Stomach (tissue), 4 donors: ENCODE results near the gene CXCL10.

Experiments used
- POLR2A ChIP-seq, 4 donors: fragments of 450-650 bp; IDR thresholded peaks; one replicate each; pipeline ENCODE4 v1.6.1; 2016; ENCODE audit warnings: antibody characterized with exemption in 4 of 4, control low read depth in 2 of 4, mild to moderate bottlenecking in 1 of 4, moderate library complexity in 1 of 4
- POLR2AphosphoS5 ChIP-seq, 3 donors: sonication (generic); formaldehyde crosslinking; IDR thresholded peaks; one replicate each; pipeline ENCODE4 v1.6.1; 2016; ENCODE audit warnings: antibody characterized with exemption in 3 of 3
- TF ChIP-seq, protein P1 (sequence below), 7 experiments: fragments of 450-650 bp in 4 of 7; fragments of 200-600 bp in 3 of 7; sonication (generic) in 3 of 7; IDR thresholded peaks; one replicate each; pipeline ENCODE4 v1.5.1; 2016 to 2019; ENCODE audit warnings: antibody characterized with exemption in 7 of 7, control low read depth in 2 of 7, mild to moderate bottlenecking in 1 of 7

DNA sequence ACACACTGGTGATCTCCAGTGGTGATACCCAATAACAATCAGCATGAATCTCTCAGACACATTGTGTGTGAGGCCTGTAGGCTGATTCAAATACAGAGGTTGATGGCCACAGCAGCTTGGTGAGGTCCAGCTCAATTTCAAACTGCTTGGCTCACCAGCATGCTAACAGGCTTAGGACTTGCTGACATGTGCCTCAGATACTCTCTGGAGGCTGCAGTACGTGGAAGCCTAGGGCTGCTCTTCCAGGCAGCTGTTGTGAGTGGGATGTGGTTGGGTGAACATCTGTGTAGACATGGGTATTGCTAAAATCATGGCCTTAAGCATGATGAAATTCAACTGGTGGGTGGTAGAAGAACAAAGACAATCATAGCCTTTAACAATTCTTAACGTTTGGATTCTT lies 20.3 kb downstream of the CXCL10 start:
- TF ChIP-seq, protein P1, sequence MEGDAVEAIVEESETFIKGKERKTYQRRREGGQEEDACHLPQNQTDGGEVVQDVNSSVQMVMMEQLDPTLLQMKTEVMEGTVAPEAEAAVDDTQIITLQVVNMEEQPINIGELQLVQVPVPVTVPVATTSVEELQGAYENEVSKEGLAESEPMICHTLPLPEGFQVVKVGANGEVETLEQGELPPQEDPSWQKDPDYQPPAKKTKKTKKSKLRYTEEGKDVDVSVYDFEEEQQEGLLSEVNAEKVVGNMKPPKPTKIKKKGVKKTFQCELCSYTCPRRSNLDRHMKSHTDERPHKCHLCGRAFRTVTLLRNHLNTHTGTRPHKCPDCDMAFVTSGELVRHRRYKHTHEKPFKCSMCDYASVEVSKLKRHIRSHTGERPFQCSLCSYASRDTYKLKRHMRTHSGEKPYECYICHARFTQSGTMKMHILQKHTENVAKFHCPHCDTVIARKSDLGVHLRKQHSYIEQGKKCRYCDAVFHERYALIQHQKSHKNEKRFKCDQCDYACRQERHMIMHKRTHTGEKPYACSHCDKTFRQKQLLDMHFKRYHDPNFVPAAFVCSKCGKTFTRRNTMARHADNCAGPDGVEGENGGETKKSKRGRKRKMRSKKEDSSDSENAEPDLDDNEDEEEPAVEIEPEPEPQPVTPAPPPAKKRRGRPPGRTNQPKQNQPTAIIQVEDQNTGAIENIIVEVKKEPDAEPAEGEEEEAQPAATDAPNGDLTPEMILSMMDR (IDR thresholded peaks at IDR 0.05), result no peak
- TF ChIP-seq POLR2A (IDR thresholded peaks at IDR 0.05) (no peak), POLR2AphosphoS5 (IDR thresholded peaks at IDR 0.05) (no peak)
